H1 (cell line): ENCODE data around the gene MYO5A. TPM values are rescaled to one million over a fixed set of nuclear protein-coding genes. Genes with fewer than 3 reads are reported as not detected.

ENCODE experiments used
- CBX5 ChIP-seq: fragments of 300-800, 300-1000 bp; sonication (generic); IDR thresholded peaks from 2 replicates; pipeline ENCODE4 v1.7.1; 2016; ENCODE audit warnings: antibody characterized with exemption, low read length, low read depth
- CHD7 ChIP-seq: fragments of 300-600 bp; sonication (generic); IDR thresholded peaks from 2 replicates; pipeline ENCODE4 v1.7.1; 2012; ENCODE audit warnings: low read length, moderate library complexity, mild to moderate bottlenecking, inconsistent platforms; ENCODE audit not compliant: insufficient replicate concordance
- EP300 ChIP-seq, 2 experiments: IDR thresholded peaks; 1 replicate in 1 of 2; 2 replicates in 1 of 2; pipeline ENCODE4 v1.6.1; 2011 to 2012; ENCODE audit warnings: low read depth in 2 of 2, low read length in 2 of 2, mild to moderate bottlenecking in 2 of 2, borderline replicate concordance in 1 of 2, inconsistent platforms in 1 of 2, moderate library complexity in 1 of 2
- SAP30 ChIP-seq: fragments of 300-600 bp; sonication (generic); IDR thresholded peaks from 2 replicates; pipeline ENCODE4 v1.7.1; 2012; ENCODE audit warnings: low read length, moderate library complexity, mild to moderate bottlenecking, inconsistent platforms; ENCODE audit not compliant: insufficient read depth, insufficient replicate concordance
- polyA plus RNA-seq, 7 experiments: library from polyadenylated mRNA; depleted of rRNA in 3 of 7; stranded (reverse) in 5 of 7; unstranded in 2 of 7; fragments of >200 nt in 5 of 7; fragments of 200-250 nt in 2 of 7; gene quantifications; 1 replicate in 5 of 7; 2 replicates in 1 of 7; 4 replicates in 1 of 7; pipeline versions ENCODE4 v1.2.1 to v1.2.3, GENCODE V29; 2011 to 2013; ENCODE audit warnings: missing spikeins in 2 of 7, mixed read lengths in 2 of 7
- total RNA-seq: library from RNA; stranded (reverse); fragmentation: NEBNext Ultra II Directional; extraction: Animal tissue kit (Norgen Biotek cat#: 25700); gene quantifications from 2 replicates; pipeline ENCODE4 v1.2.1, GENCODE V29; 2021

Gene MYO5A
- total and polyA plus RNA-seq, 2 of the 8 experiments (the other 6 are each of a cell fraction or from before 2014, with no cell fraction given): 11.4 to 24.7 TPM

GRCh38 chr15:52428297-52428696 is 100.4 kb downstream of the MYO5A start (continued):
- TF ChIP-seq CHD7 (no peak), EP300 (IDR thresholded peaks at IDR 0.05; ENCODE audit: borderline replicate concordance in 1 of 2, low read depth in 2 of 2, low read length in 2 of 2) (no peak), CBX5 (no peak), SAP30 (no peak)
